Inflammatory macrophage treated with lipopolysaccharide for 4 hours (primary cell): ENCODE results near the gene SPOCK1.

Experiments
- DNase-seq: peaks from one replicate; pipeline ENCODE4 v3.0.0-alpha.2; 2020

The SPOCK1 gene

GRCh38 chr5:137186759-137187461 lies 312.2 kb downstream of the SPOCK1 start:
- no peak for DNase-seq

GRCh38 chr5:137185193-137185592 lies 313.9 kb downstream of the SPOCK1 start:
- DNase-seq = no peak

- DNase-seq = no peak
Observed at GRCh38 chr5:137184734-137185133, 314.4 kb downstream of the SPOCK1 start.

GRCh38 chr5:137182576-137182975 lies 316.6 kb downstream of the SPOCK1 start:
- no peak for DNase-seq

GRCh38 chr5:137181667-137182066 lies 317.5 kb downstream of the SPOCK1 start:
- no peak for DNase-seq

GRCh38 chr5:137179203-137179602 lies 319.9 kb downstream of the SPOCK1 start:
- no peak for DNase-seq

GRCh38 chr5:137176609-137177008 lies 322.5 kb downstream of the SPOCK1 start:
- no peak for DNase-seq

- DNase-seq = no peak
Observed at GRCh38 chr5:137176126-137176525, 323.0 kb downstream of the SPOCK1 start.

GRCh38 chr5:137174196-137174595 lies 324.9 kb downstream of the SPOCK1 start:
- DNase-seq = no peak

- no peak for DNase-seq
Observed at GRCh38 chr5:137172258-137172657, 326.9 kb downstream of the SPOCK1 start.

- DNase-seq = no peak
Observed at GRCh38 chr5:137167187-137167586, 331.9 kb downstream of the SPOCK1 start.

GRCh38 chr5:137164961-137165360 lies 334.2 kb downstream of the SPOCK1 start:
- DNase-seq = no peak

GRCh38 chr5:137164536-137164935 lies 334.6 kb downstream of the SPOCK1 start:
- no peak for DNase-seq

- DNase-seq = no peak
Observed at GRCh38 chr5:137158691-137159090, 340.4 kb downstream of the SPOCK1 start.

GRCh38 chr5:137156180-137156579 lies 342.9 kb downstream of the SPOCK1 start:
- DNase-seq = no peak

- DNase-seq = no peak
Observed at GRCh38 chr5:137155261-137156000, 343.7 kb downstream of the SPOCK1 start.

GRCh38 chr5:137152616-137153015 lies 346.5 kb downstream of the SPOCK1 start:
- DNase-seq = no peak

GRCh38 chr5:137148655-137149054 lies 350.5 kb downstream of the SPOCK1 start:
- DNase-seq = no peak

GRCh38 chr5:137148159-137148558 lies 351.0 kb downstream of the SPOCK1 start:
- no peak for DNase-seq

- no peak for DNase-seq
Observed at GRCh38 chr5:137147346-137147745, 351.8 kb downstream of the SPOCK1 start.

GRCh38 chr5:137146402-137146890 lies 352.7 kb downstream of the SPOCK1 start:
- DNase-seq = no peak

GRCh38 chr5:137145721-137146120 lies 353.4 kb downstream of the SPOCK1 start:
- no peak for DNase-seq

- no peak for DNase-seq
Observed at GRCh38 chr5:137144656-137145055, 354.5 kb downstream of the SPOCK1 start.
